Activated CD4-positive, alpha-beta memory T cell treated with anti-CD3 and anti-CD28 coated beads for 36 hours (primary cell): ENCODE results near the gene HHAT. TPM values are rescaled to one million over a fixed set of nuclear protein-coding genes. Genes with fewer than 3 reads are reported as not detected.

Experiments used
- CTCF ChIA-PET: fragments of 350-600 bp; sonication (Branson Sonifier 250); formaldehyde crosslinking; loops from one replicate; lab custom pipeline; 2021; ENCODE audit warnings: antibody characterized with exemption, inconsistent platforms; lab: Charles Lee
- POLR2A ChIA-PET: fragments of 350-600 bp; sonication (Branson Sonifier 250); formaldehyde crosslinking; loops from one replicate; lab custom pipeline; 2021; ENCODE audit warnings: antibody characterized with exemption; lab: Charles Lee
- DNase-seq: peaks from one replicate; pipeline ENCODE4 v3.0.0-alpha.2; 2020
- H3K27ac Mint-ChIP-seq: one replicate; pipeline ENCODE4 v1.8.0; 2021; ENCODE audit warnings: mixed read lengths
- H3K27me3 Mint-ChIP-seq: one replicate; pipeline ENCODE4 v1.8.0; 2021; ENCODE audit warnings: mixed read lengths
- H3K36me3 Mint-ChIP-seq: one replicate; pipeline ENCODE4 v1.8.0; 2021; ENCODE audit warnings: mixed read lengths
- H3K4me1 Mint-ChIP-seq: one replicate; pipeline ENCODE4 v1.8.0; 2021; ENCODE audit warnings: low read depth, mixed read lengths
- H3K4me3 Mint-ChIP-seq: one replicate; pipeline ENCODE4 v1.8.0; 2021; ENCODE audit warnings: mild to moderate bottlenecking, mixed read lengths
- H3K9me3 Mint-ChIP-seq: one replicate; pipeline ENCODE4 v1.8.0; 2021; ENCODE audit warnings: mixed read lengths
- intact Hi-C: fragments of 100-400 bp; cut with micrococcal nuclease; formaldehyde crosslinking; loops from one replicate; pipeline ENCODE4 v1.15.1; 2023
- total RNA-seq, 2 experiments: library from RNA; stranded (reverse); gene quantifications; one replicate each; pipeline ENCODE4 v1.2.3, GENCODE V29; 2021

Gene HHAT
- total RNA-seq, 2 experiments from 2014 or later, result 1.6 to 1.8 TPM

- H3K9me3 Mint-ChIP-seq, result no peaks in the 10 kb centered on the region
- no peaks in the 10 kb centered on the region for H3K27me3 Mint-ChIP-seq
- no peaks in the 10 kb centered on the region for H3K4me1 Mint-ChIP-seq
- intact Hi-C loops, result no loop called here
- ChIA-PET CTCF (no interaction called here), POLR2A (no interaction called here)
- H3K36me3 Mint-ChIP-seq, result no peaks in the 10 kb centered on the region
- DNase-seq, result no peak
- H3K4me3 Mint-ChIP-seq, result no peak overlapping the region
- no peak overlapping the region for H3K27ac Mint-ChIP-seq
Measured at GRCh38 chr1:210496063-210496462, 167.4 kb downstream of the HHAT start.

GRCh38 chr1:210499956-210500355 lies 171.3 kb downstream of the HHAT start:
- H3K27me3 Mint-ChIP-seq, result no peaks in the 10 kb centered on the region

GRCh38 chr1:210500831-210501230 lies 172.1 kb downstream of the HHAT start:
- H3K4me3 Mint-ChIP-seq, result no peak overlapping the region
- ChIA-PET CTCF (no interaction called here), POLR2A (no interaction called here)
- no peaks in the 10 kb centered on the region for H3K36me3 Mint-ChIP-seq
- intact Hi-C loops, result no loop called here
- no peaks in the 10 kb centered on the region for H3K4me1 Mint-ChIP-seq
- H3K27me3 Mint-ChIP-seq, result no peaks in the 10 kb centered on the region
- no peak overlapping the region for H3K27ac Mint-ChIP-seq
- DNase-seq, result no peak
- no peaks in the 10 kb centered on the region for H3K9me3 Mint-ChIP-seq

More at GRCh38 chr1:210499956-210500355, 171.3 kb downstream of the HHAT start:
- ChIA-PET CTCF (interaction anchor here (0.6 kb wide), 1 partner anchor 827 kb away, joined by 3 read pairs; the partner anchor contains the start of gene TRAF5), POLR2A (no interaction called here)
- intact Hi-C loops, result no loop called here
- Mint-ChIP-seq H3K4me1 (no peaks in the 10 kb centered on the region), H3K9me3 (no peaks in the 10 kb centered on the region), H3K27ac (no peak overlapping the region), H3K4me3 (no peak overlapping the region), H3K36me3 (no peaks in the 10 kb centered on the region)
- no peak for DNase-seq

GRCh38 chr1:210504286-210504685 lies 175.6 kb downstream of the HHAT start:
- no peak for DNase-seq
- intact Hi-C loops, result no loop called here
- ChIA-PET POLR2A (no interaction called here), CTCF (no interaction called here)
- no peaks in the 10 kb centered on the region for H3K9me3 Mint-ChIP-seq
- H3K4me3 Mint-ChIP-seq, result no peak overlapping the region
- no peak overlapping the region for H3K27ac Mint-ChIP-seq
- H3K4me1 Mint-ChIP-seq, result no peaks in the 10 kb centered on the region
- H3K27me3 Mint-ChIP-seq, result no peaks in the 10 kb centered on the region
- H3K36me3 Mint-ChIP-seq, result no peaks in the 10 kb centered on the region

- H3K4me1 Mint-ChIP-seq, result no peaks in the 10 kb centered on the region
- POLR2A ChIA-PET, result no interaction called here
- intact Hi-C loops, result no loop called here
Measured at GRCh38 chr1:210505601-210506496, 177.1 kb downstream of the HHAT start.

GRCh38 chr1:210506689-210507088 lies 178.0 kb downstream of the HHAT start:
- H3K27me3 Mint-ChIP-seq, result no peaks in the 10 kb centered on the region
- CTCF ChIA-PET, result no interaction called here
- no peaks in the 10 kb centered on the region for H3K9me3 Mint-ChIP-seq
- H3K27ac Mint-ChIP-seq, result no peak overlapping the region
- no peaks in the 10 kb centered on the region for H3K4me1 Mint-ChIP-seq
- H3K36me3 Mint-ChIP-seq, result no peaks in the 10 kb centered on the region
- H3K4me3 Mint-ChIP-seq, result no peak overlapping the region
- POLR2A ChIA-PET, result no interaction called here
- intact Hi-C loops, result no loop called here
- DNase-seq, result no peak

More at GRCh38 chr1:210505601-210506496, 177.1 kb downstream of the HHAT start:
- Mint-ChIP-seq H3K27ac (no peak overlapping the region), H3K9me3 (no peaks in the 10 kb centered on the region), H3K4me3 (no peak overlapping the region), H3K27me3 (no peaks in the 10 kb centered on the region), H3K36me3 (no peaks in the 10 kb centered on the region)
- CTCF ChIA-PET, result no interaction called here
- no peak for DNase-seq

GRCh38 chr1:210516092-210516656 lies 187.5 kb downstream of the HHAT start:
- no peaks in the 10 kb centered on the region for H3K27me3 Mint-ChIP-seq
- intact Hi-C loops, result no loop called here
- H3K4me1 Mint-ChIP-seq, result no peaks in the 10 kb centered on the region

GRCh38 chr1:210516697-210517459 lies 188.2 kb downstream of the HHAT start:
- ChIA-PET POLR2A (no interaction called here), CTCF (no interaction called here)
- Mint-ChIP-seq H3K4me1 (no peaks in the 10 kb centered on the region), H3K36me3 (no peaks in the 10 kb centered on the region), H3K4me3 (no peak overlapping the region), H3K27me3 (no peaks in the 10 kb centered on the region), H3K9me3 (peaks cover 3% of the 10 kb centered on the region), H3K27ac (no peak overlapping the region)
- intact Hi-C loops, result no loop called here
- no peak for DNase-seq

More at GRCh38 chr1:210516092-210516656, 187.5 kb downstream of the HHAT start:
- ChIA-PET POLR2A (no interaction called here), CTCF (no interaction called here)
- Mint-ChIP-seq H3K9me3 (peaks cover 3% of the 10 kb centered on the region), H3K36me3 (no peaks in the 10 kb centered on the region), H3K27ac (no peak overlapping the region), H3K4me3 (no peak overlapping the region)
- DNase-seq, result no peak

GRCh38 chr1:210523830-210524229 lies 195.1 kb downstream of the HHAT start:
- Mint-ChIP-seq H3K9me3 (no peaks in the 10 kb centered on the region), H3K27me3 (no peaks in the 10 kb centered on the region), H3K4me3 (no peak overlapping the region), H3K4me1 (no peaks in the 10 kb centered on the region), H3K27ac (no peak overlapping the region), H3K36me3 (no peaks in the 10 kb centered on the region)
- ChIA-PET CTCF (no interaction called here), POLR2A (no interaction called here)
- intact Hi-C loops, result no loop called here
- no peak for DNase-seq

- intact Hi-C loops, result no loop called here
- Mint-ChIP-seq H3K27me3 (no peaks in the 10 kb centered on the region), H3K36me3 (no peaks in the 10 kb centered on the region), H3K27ac (no peak overlapping the region), H3K4me3 (no peak overlapping the region), H3K9me3 (no peaks in the 10 kb centered on the region), H3K4me1 (no peaks in the 10 kb centered on the region)
- no peak for DNase-seq
- ChIA-PET CTCF (no interaction called here), POLR2A (no interaction called here)
Measured at GRCh38 chr1:210525716-210526454, 197.2 kb downstream of the HHAT start.

GRCh38 chr1:210527091-210527490 lies 198.4 kb downstream of the HHAT start:
- intact Hi-C loops, result no loop called here
- Mint-ChIP-seq H3K4me1 (no peaks in the 10 kb centered on the region), H3K4me3 (no peak overlapping the region), H3K27me3 (no peaks in the 10 kb centered on the region), H3K36me3 (no peaks in the 10 kb centered on the region), H3K27ac (no peak overlapping the region), H3K9me3 (no peaks in the 10 kb centered on the region)
- ChIA-PET CTCF (no interaction called here), POLR2A (no interaction called here)
- no peak for DNase-seq
